GM21786 (cell line): ENCODE data around the gene MLLT10.
"Not testable (repeated sequence)": the region's sequence is repeated elsewhere in the genome, so short reads cannot be mapped to it uniquely, and the experiment has no call there.

Source experiments
- ATAC-seq: cut with Tn5 transposase; IDR thresholded peaks from one replicate; pipeline ENCODE4 v1.9.1; 2021; ENCODE audit not compliant: unreplicated experiment

MLLT10 gene

DNA sequence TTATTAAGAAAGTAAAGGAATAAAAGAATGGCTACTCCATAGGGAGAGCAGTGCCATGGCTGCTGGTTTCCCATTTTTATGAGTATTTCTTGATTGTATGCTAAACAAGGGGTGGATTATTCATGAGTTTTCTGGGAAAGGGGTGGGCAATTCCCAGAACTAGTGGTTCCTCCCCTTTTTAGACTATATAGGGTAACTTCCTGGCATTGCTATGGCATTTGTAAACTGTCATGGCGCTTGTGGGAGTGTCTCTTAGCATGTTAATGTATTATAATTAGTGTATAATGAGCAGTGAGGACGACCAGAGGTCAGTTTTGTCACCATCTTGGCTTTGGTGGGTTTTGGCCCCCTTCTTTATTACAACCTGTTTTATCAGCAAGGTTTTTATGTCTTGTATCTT lies 40.5 kb downstream of the MLLT10 start:
- ATAC-seq, result not testable (repeated sequence)

DNA sequence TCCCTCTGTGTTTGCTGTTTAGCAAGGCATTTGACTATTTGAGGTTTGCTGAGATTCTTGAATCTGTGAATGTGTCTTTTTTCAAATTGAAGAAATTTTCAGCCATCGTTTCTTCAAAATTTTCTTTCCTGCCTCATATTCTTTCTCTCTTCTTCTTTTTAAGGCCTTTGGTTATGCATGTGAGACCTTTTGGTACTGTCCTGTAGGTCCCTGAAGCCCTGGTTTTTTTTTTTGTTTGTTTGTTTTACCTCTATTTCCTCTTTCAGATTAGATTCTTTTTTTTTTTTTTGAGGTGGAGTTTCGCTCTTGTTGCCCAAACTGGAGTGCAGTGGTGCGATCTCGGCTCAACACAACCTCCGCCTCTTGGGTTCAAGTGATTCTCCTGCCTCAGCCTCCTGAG lies 45.3 kb downstream of the MLLT10 start:
- no peak for ATAC-seq

DNA sequence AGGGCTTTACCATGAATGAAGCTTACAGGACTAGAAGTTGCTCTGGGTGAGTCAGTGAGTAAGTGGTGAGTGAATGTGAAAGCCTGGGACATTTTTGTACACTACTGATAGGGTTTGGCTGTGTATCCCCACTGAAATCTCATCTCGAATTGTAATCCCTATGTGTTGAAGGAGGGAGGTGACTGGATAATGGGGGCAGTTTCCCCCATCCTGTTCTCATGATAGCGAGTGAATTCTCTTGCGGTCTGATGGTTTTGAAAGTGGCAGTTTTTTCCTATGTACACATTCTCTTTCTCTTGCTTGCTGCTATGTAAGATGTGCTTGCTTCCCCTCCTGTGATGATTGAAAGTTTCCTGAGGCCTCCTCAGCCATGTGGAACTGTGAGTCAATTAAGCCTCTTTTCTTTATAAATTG lies 47.4 kb downstream of the MLLT10 start:
- ATAC-seq, result peak; percentile 73

DNA sequence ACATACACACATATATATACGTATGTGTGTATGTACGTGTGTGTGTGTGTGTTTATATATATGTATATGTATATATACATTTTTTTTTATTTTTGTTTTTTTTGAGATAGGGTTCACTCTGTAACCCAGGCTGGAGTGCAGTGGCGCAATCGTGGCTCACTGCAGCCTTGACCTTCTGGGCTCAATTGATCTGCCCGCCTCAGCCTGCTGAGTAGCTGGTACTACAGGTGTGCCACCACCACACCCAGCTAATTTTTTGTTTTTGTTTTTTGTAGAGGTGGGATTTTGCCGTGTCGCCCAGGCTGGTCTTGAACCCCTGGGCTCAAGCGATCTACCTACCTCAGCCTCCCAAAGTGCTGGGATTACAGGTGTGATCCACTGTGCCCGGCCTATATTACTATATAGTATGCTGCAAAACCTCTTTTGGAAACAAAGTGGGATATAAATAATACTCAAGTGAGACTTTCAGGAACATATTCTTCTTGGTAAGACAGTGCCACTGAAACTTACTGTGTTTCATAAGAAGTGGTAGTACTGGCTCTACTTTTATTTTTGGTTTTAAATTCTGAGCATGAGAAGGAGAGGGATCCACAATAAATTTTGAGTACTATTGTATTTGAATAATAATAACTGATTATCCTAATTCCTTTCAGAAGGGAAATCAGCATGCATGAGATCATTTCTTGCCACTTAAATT lies 51.0 kb downstream of the MLLT10 start:
- no peak for ATAC-seq

DNA sequence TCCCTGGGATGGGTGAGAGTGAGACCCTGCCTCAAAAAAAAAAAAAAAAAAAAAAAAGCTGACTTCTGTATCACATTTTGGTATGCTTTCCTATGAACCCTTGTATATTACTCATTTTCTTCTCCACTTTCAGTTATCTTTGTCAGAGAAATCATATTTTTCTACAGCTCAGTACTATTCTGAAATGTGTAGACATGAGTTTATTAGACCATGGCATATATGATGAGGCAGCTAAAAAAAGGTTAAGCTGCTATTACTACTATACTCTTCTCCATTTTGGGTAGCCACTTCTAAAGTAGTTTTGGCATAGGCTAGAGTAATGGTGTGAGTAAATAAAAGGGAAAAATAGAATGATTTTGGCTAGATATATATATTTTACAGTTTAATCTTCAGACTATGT lies 53.4 kb downstream of the MLLT10 start:
- no peak for ATAC-seq

DNA sequence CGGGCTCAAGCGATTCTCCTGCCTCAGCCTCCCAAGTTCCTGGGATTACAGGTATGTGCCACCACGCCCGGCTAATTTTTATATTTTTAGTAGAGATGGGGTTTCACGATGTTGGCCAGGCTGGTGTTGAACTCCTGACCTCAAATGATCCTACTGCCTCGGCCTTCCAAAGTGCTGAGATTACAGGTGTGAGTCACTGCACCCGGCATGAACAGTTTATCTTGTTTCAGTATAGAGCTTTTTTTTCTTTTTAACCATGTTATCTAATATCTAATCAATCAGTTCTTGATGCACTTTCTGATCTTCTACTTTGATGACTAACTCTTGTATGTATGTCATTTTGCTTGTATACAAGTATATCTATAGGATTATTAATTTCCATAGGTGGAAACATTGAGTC lies 54.1 kb downstream of the MLLT10 start:
- not testable (repeated sequence) for ATAC-seq

DNA sequence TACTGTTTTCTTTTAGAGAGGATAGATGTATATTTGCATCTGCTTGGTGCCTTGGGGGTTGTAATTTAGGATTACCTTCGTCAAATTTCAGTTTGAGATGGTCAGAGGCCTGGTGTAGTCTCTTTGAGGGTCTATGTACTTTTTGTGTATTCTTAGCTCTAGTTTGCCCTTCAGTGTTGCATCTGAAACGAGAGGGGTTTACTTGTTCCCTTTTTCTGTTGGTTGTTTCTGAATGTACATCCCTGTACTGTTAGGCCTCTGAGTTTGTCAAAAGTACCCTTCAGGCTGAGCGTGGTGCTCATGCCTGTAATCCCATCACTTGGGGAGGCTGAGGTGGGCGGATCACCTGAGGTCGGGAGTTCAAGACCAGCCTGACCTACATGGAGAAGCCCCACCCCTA lies 60.0 kb downstream of the MLLT10 start:
- ATAC-seq, result no peak

DNA sequence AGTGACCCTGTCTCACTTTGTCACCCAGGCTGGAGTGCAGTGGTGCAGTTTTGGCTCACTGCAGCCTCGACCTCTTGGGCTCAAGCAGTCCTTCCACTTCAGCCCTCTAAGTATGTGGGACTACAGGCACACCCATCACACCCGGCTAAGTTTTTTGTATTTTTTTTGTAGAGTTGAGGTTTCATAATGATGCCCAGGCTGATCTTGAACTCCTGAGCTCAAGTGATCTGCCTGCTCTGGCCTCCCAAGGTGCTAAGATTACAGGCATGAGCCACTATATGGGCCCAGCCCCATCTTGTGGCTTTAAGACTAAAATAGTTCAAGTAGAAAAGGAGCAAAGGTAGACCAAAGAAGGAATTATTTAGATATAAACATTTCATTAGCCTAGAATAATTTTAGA lies 65.5 kb downstream of the MLLT10 start:
- ATAC-seq, result no peak

DNA sequence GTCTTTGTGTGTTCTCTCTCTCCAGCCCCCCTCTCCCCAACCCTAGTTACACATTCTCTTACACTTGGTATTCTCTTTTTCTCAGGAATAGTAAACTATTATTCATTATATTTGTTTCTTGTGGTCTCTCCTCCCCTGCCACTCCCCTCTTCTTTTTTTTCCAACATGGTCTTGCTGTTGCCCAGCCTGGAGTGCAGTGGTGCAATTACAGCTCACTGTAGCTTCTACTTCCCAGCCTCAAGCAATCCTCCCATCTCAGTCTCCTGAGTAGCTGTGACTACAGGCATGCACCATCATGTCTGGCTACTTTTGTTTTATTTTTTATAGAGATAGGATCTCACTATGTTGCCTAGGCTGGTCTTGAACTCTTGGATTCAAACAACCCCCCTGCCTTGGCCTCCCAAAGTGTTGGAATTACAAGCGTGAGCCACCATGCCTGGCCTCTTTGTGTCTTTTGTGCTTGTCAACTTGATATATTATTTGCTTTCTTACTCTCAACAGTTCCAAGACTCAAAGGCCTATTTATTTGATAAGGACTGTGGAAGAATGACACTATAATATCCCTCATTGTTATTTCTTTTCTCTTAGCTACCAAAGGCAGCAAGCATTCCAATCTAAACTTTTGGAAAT lies 66.9 kb downstream of the MLLT10 start:
- ATAC-seq, result no peak

DNA sequence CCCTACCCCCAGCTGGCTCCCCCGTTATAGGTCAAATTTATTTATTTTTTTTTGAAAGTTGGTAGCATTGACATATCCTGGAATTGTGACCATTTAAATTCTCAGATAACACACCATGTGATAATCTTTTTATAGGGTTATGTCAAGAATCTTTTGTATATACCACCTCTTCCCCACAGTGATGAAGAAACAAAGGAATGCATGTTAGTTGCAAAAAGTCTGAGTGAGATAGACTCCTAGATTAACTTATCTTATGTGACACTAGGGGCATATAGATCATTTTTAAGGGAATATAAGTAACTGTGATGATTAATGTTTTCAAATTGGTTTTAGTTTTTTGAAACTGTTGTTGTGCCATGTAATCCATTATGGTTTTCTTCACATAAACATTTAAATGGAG lies 68.3 kb downstream of the MLLT10 start:
- no peak for ATAC-seq

DNA sequence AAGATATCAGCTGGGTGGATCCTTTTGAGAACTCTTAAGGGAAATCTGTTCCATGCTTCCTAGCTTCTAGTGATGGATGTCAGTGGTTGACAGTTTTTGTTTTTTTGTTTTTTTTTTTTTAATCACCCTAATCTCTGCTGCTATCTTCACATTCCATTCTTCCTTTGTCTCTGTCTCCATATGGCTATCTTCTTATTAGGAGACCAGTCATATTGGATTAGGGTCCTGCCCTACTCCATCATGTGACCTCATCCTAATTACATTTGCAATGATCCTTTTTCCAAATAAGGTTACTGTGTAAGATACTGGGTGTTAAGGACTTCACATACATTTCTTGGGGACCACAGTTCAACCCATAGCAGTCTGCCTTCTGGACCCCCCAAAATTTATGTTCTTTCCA lies 69.7 kb downstream of the MLLT10 start:
- no peak for ATAC-seq

DNA sequence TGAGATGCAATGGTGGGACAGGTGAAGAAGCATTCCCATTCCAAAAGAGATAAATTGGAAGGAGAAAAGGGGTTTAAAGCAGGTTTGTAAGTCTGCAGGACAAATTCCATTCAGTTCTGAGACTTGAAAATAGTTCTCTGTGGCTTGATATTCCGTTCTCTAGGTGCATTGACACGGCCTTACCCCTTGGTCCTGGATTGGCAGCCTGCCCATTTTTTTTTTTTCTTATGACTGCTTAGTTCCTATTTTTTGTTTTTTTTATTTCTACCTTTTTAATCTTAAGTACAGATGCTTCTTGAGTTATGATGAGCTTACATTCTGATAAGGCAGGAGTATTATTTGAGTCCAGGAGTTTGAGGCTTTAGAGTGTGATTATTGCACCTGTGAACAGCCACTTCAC lies 70.6 kb downstream of the MLLT10 start:
- ATAC-seq, result no peak

DNA sequence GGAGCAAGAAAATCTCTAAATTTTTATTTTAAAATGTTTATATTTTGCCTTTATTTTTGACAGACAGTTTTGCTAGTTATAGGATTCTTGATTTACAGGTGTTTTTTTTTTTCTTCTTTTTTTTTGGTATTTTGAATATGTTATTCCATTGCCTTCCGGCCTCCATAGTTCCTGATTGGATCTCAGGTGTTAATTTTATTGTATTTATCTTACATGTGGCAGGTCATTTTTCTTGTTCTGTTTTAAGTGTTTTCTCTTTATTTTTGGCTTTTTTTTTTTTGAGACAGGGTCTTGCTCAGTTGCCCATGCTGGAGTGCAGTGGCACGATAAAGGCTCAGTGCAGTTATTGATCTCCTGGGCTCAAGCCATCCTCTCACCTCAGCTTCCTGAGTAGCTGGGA lies 73.9 kb downstream of the MLLT10 start:
- no peak for ATAC-seq

DNA sequence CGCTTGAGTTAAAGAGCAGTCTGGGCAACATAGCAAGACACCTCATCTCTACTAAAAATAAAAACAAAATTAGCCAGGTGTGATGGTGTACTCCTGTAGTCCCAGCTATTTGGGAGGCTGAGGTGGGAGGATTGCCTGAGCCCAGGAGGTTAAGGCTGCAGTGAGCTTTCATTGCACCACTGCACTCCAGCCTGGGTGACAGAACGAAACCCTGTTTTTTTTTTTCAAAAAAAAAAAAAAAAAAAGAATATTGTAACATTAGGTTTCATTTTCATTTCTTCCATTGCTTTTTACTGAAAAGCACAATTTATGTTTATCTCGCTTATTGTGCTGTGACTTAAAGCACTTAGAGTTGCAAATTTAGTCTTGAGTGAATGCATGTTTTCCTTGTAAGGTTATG lies 80.0 kb downstream of the MLLT10 start:
- ATAC-seq, result no peak

DNA sequence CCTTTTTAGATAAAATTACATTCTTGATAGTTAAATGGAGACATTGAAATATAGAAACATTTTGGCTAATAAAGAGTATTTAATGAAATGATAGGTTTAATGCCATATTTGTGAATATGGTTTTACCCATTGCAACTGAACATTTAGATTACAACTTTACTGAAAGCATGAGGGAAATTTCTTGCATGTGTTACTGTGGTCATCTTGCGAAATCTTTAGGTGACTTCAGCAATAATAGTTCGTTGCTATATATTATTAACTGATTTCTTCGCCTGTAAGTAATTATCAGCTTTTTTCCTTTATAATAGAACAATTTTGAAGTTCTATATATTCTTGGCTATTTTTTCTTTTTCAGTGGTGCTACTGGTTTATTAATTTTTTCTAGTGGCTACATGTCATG lies 83.2 kb downstream of the MLLT10 start:
- no peak for ATAC-seq

DNA sequence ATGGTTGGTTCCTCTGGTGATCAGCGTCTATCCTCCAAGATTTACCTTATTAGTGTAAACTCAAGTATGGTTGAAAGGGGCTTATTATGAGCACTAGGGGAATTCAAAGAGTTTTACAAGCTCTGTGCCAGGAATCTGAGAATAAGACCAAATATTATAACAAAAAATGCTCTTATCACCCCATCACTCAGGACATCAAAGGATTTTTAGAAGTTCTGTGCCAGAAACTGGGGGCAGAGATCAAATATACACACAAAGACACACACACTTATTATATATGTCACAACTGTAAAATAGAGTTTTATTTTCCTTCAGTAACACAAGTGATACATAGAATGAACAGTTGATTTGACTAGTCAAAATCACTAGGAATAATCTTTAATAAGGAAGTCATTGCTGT lies 89.3 kb downstream of the MLLT10 start:
- ATAC-seq, result no peak

DNA sequence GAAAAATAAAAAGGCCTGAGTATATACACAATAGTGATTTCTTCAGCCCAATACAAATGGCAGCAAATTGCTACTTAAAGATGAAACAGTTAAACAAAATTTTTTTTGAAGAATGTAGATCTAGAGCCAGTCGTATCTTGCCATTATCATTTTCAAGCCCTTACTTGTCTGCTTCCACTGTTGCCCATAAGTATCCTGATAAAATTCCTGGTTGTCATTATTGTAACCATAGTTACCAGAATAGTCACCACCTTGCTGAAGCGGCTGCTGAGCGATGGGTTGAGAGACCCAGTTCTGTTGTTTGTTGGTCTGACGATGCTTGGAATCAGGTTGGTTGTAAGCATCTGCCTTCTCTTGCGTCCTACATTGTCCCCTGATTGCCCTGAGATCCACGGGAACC lies 90.4 kb downstream of the MLLT10 start:
- not testable (repeated sequence) for ATAC-seq

DNA sequence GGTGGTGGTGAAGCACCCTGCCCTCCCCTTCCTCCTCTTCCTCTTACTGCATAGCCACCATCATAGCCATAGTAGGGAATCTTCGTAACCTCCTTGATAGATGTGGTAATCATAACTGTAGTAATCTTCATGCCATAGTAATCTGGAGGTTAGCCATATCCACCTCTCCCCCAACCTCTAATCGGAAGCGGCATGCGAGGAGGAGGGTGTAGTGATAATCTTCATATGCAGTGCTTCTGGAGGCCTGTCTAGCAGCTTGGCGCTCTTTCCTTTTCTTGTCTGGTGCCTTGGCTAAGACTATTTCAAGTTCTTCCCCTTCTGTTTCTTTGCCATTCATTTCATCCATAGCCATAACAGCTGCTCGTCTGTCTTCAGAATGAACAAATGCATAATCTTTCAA lies 90.9 kb downstream of the MLLT10 start:
- no peak for ATAC-seq

DNA sequence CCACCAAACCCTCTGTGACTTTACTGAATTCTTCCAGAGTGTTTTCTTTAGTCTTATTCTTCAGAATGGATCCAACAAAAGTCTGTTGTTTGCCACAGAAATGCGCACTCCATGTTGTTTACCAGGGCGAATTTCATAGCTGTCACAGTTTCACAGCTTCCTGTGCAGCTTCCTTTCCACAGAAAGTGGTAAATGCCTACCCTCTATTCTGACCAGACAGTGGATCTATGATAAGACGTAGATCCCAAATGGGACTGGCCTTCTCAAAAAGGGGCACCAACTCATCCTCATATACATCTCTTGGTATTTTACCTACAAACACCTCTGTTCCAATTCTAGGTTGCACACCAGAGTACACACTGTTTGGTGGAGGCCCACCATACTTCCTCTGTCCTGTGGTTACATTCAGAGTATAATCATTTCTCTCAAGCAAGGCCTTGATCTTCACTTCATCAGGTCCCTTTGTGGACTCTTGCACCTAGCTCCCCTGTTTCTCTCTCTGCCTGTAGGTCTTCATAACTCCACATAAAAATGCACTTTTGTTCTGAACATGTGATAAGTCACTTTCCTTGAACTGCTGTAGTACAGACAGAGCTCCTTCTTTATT lies 91.7 kb downstream of the MLLT10 start:
- no peak for ATAC-seq

DNA sequence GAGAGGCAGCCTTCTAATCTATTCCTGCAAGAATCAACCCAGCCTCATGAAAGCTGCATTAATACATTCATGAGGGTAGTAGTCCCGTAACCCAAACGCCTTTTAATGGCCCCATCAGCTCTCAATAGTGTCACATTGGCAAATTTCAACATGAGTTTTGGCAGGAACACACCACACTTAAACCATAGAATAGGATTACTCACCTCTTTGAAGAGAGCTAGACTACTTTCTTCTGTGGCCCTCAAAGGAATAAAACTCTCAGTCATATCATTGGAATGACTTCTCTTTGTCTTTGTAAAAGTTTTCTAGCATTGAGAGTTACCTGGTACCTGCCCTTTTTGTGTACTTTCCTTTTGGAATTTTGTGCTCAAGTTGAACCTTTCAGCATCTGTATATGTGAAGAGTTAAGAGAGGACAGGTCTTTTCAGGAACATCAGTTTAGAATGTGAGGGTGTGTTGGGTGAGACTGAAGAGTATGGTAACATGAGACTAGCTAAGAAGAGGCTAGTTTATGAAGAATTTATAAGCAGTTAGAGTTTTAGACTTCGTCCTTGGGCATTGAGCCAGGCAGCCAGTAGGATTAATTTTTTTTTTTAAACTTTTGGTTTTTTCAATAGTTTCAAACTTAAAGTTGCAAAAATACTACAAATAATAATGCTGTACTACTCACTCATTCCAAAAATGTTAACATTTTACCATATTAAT lies 92.6 kb downstream of the MLLT10 start:
- no peak for ATAC-seq

DNA sequence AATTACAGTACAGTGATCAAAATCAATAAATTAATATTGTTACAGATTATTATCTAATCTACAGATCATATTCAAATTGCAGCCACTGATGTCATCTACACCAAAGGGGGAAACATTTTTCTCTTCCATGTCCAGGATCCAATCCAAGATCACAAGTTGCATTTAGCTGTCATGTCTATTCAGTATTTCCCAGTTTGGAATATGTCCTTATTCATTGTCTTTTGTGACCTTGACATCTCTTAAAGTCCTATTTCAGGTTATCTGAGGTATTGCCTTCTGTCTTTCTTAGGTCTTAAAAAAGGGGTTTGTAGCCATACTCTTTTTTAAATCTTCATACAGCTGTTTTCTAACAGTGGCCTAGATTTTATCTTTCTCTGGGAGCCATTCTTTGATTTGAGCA lies 93.3 kb downstream of the MLLT10 start:
- ATAC-seq, result no peak

DNA sequence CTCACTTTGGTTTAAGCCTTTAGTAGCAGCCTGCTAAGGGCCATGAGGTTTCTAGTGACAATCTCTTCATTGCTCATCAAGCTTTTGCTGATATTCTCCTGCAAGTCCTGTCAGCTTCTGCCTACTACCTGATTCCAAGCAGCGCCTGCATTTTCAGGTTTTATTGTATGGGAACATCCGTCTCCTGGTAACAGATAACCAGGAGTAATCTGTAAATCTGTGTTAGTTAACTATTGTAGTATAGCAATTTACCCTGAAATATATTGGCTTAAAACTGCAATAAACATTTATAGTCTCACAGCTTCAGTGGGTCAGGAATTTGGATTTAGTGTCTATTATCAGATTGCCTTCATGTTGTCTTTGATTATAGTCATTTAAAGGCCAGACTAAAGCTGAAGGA lies 94.0 kb downstream of the MLLT10 start:
- ATAC-seq, result no peak
